GM10266 (cell line): Measurements from ENCODE around the gene PLCD1.

Source experiments
- DNase-seq: peaks from one replicate; pipeline ENCODE4 v3.0.0; 2012; ENCODE audit errors: extremely low spot score
- CTCF ChIP-seq: IDR thresholded peaks from 2 replicates; pipeline ENCODE4 v1.5.1; 2012; ENCODE audit warnings: mild to moderate bottlenecking, low read depth; ENCODE audit not compliant: control insufficient read depth, insufficient read depth; ENCODE audit errors: missing control alignments

Gene PLCD1

GRCh38 chr3:37963635-37964034, 65.8 kb downstream of the PLCD1 start:
- TF ChIP-seq CTCF = no peak
- no peak for DNase-seq

- TF ChIP-seq CTCF = no peak
- no peak for DNase-seq
These were observed 66.4 kb downstream of the PLCD1 start for GRCh38 chr3:37963016-37963415.

- no peak for TF ChIP-seq CTCF
- DNase-seq = no peak
These were observed 67.6 kb downstream of the PLCD1 start for GRCh38 chr3:37961622-37962431.

GRCh38 chr3:37957539-37957936, 71.9 kb downstream of the PLCD1 start:
- DNase-seq = no peak
- TF ChIP-seq CTCF = no peak
